GM19238 (cell line): ENCODE measurements around the gene GSTM3.

ENCODE experiments used
- DNase-seq: peaks from one replicate; pipeline ENCODE4 v3.0.0; 2011; ENCODE audit warnings: low spot score; ENCODE audit not compliant: insufficient read length

GSTM3 gene

GRCh38 chr1:109740615-109741373, at the start of gene GSTM3:
Gene GSTM3 (minus strand): TSS chr1:109741038. CDS start chr1:109740287, 751 bp downstream.
- DNase-seq = no peak

- DNase-seq = no peak
These were observed 49.5 kb upstream of the GSTM3 start for GRCh38 chr1:109790329-109790728.

GRCh38 chr1:109789551-109790180, 48.8 kb upstream of the GSTM3 start:
- DNase-seq = no peak

- DNase-seq = no peak
These were observed 48.1 kb upstream of the GSTM3 start for GRCh38 chr1:109788695-109789521.

- no peak for DNase-seq
These were observed 47.2 kb upstream of the GSTM3 start for GRCh38 chr1:109787845-109788601.

GRCh38 chr1:109787211-109787844, 46.5 kb upstream of the GSTM3 start:
- DNase-seq = no peak

- no peak for DNase-seq
These were observed 45.7 kb upstream of the GSTM3 start for GRCh38 chr1:109786531-109787021.

- no peak for DNase-seq
These were observed 45.3 kb upstream of the GSTM3 start for GRCh38 chr1:109786112-109786480.

GRCh38 chr1:109785446-109786111, 44.7 kb upstream of the GSTM3 start:
- DNase-seq = no peak

GRCh38 chr1:109784551-109785252, 43.9 kb upstream of the GSTM3 start:
- DNase-seq = no peak

GRCh38 chr1:109783436-109783835, 42.6 kb upstream of the GSTM3 start:
- no peak for DNase-seq

GRCh38 chr1:109782927-109783326, 42.1 kb upstream of the GSTM3 start:
- DNase-seq = no peak

- DNase-seq = no peak
These were observed 41.7 kb upstream of the GSTM3 start for GRCh38 chr1:109782514-109782913.

- no peak for DNase-seq
These were observed 41.0 kb upstream of the GSTM3 start for GRCh38 chr1:109781806-109782205.

GRCh38 chr1:109780982-109781381, 40.1 kb upstream of the GSTM3 start:
- no peak for DNase-seq

- no peak for DNase-seq
These were observed 37.3 kb upstream of the GSTM3 start for GRCh38 chr1:109777980-109778625.

- no peak for DNase-seq
These were observed 36.6 kb upstream of the GSTM3 start for GRCh38 chr1:109777436-109777835.

- peak; percentile 75 for DNase-seq
These were observed 36.1 kb upstream of the GSTM3 start for GRCh38 chr1:109776911-109777310.

GRCh38 chr1:109776206-109776835, 35.5 kb upstream of the GSTM3 start:
- DNase-seq = no peak
